ENCODE measurements around the gene HOXC4. TPM values are rescaled to one million over a fixed set of nuclear protein-coding genes. Genes with fewer than 3 reads are reported as not detected.

HOXC4 gene
- polyA plus RNA-seq, 1 donor from 2014 or later = 2.3 TPM

DNA sequence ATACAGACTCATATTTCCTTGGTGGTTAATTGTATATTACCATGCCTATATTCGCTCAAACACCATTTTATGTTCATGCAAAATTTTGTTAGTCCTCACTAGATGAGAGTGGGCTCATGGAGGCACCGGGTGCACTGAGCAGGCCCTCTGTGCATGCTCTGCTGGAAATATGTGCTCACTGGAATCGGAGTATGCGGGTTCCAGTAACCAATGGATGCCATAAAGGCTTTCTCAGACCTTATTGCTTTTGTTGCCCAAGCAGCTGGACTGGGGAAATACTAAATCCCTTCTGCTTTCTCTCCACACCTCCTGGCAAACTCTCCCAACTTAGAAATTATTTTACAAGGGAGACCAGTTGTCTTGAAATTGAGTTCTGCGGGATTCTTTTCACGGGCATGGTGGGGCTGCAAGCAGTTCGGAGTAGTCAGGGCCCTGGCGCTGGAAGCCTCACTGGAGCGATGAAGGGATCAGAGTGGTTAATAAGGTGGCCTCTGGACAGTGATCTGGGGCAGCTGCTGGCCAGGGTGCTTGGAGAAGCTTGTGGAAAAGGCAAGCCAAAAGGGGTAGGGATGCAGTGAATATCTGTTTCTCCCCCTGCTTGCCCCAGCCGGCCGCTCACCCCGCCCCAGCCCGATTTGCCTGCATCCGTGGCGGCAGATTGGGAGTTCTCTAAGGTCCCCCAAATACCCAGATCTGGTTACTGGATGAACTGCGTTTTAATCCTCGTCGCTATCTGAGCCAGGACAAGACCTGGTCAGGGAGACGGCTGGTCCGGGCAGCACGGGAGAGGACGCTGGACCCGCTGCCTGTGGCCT is 32.8 kb upstream of the HOXC4 start:
- Mint-ChIP-seq H3K4me3 (peak overlapping the region in 1 of 4 donors; percentile 75), H3K36me3 (no peaks in the 10 kb centered on the region), H3K4me1 (peaks cover 6 to 11% (median 9%) of the 10 kb centered on the region in 3 donors), H3K27me3 (peaks cover 50% of the 10 kb centered on the region), H3K27ac (peak overlapping the region in 1 of 3 donors; percentile 83), H3K9me3 (peaks cover 0 to 2% (median 0%) of the 10 kb centered on the region in 3 donors)

DNA sequence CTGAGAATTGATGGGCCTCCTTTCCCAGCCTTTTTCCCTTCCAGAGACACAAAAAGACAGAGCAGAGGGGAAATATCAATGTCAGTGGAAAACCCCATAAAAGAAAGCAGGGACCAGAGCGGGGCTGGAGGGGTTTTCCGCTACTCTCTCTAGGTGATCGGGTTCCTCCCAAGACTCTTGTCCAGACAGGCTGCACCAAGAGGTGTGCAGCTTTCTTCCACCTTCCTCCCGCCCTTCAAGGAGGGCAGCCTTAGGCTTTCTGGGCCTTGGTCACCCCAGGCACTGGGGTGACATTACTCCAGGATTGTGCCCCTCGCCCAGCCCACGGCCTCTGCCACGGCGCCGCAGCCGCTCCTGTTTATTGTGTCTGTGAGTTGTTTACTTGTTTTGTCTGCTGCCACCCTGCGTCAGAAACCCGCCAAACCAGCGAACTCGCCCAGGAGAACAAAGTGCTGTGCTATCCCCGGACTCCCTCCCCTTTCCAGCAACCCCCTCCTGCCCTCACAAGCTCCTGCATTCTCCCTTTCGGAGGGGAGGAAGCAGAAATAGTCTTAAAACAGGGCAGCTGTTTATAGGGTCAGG is 32.1 kb upstream of the HOXC4 start:
- H3K4me1 Mint-ChIP-seq = peaks cover 6 to 11% (median 9%) of the 10 kb centered on the region in 3 donors
- H3K27ac Mint-ChIP-seq = peak overlapping the region in 1 of 3 donors; percentile 83
- H3K36me3 Mint-ChIP-seq = no peaks in the 10 kb centered on the region
- peaks cover 56% of the 10 kb centered on the region for H3K27me3 Mint-ChIP-seq
- peak overlapping the region in 3 of 4 donors; percentile 63 to 75 (median 63) for H3K4me3 Mint-ChIP-seq
- H3K9me3 Mint-ChIP-seq = peaks cover 0 to 2% (median 0%) of the 10 kb centered on the region in 3 donors

DNA sequence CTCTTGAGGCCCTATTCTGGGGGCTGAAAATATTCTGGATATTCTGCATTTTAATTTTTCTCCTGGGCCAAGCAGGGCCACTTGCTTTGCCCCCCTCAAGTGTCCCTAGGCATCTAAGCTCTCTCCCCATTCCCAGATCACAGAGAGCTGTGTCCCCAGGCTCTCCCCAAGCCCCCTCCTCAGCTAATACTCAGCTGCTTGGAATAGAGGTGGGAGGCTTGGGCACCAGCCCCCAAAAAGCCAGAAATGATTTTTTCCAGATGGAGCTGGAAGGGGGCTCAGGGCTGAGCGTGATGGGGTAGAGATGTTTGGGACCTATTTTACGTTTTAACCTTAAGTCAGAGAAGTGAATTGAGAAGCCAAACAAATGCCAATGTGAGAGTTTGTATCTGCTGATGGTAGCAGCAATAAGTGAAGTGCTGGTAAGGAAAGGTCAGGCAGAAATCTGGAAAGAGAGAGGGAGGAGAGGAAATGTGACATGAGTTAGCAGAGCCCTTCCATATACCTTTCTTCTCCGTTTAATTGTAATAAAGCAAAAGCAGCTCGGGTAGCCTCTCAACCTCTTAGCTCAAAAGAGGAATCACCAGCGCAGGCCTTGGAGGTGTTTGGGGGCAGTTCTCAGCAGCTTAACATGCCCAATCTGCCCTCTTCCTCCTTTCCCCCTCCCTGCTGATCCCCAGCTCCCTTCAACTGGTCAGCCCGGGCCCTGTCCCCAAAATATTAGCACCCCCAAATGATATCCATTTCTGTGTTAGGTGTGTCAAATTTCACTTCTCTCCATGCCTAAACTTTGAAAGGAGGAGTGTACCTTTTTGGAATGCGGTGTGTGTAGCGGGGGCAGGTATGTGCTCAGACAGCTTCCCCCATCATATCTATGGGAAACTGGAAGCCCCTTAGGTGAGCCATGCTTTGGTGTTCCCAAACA is 30.4 kb upstream of the HOXC4 start:
- peaks cover 58% of the 10 kb centered on the region for H3K27me3 Mint-ChIP-seq
- H3K27ac Mint-ChIP-seq = peak overlapping the region in 1 of 3 donors; percentile 83
- no peaks in the 10 kb centered on the region for H3K9me3 Mint-ChIP-seq
- no peaks in the 10 kb centered on the region for H3K36me3 Mint-ChIP-seq
- peaks cover 5 to 12% (median 7%) of the 10 kb centered on the region in 3 donors for H3K4me1 Mint-ChIP-seq
- H3K4me3 Mint-ChIP-seq = peak overlapping the region in 1 of 4 donors; percentile 18

DNA sequence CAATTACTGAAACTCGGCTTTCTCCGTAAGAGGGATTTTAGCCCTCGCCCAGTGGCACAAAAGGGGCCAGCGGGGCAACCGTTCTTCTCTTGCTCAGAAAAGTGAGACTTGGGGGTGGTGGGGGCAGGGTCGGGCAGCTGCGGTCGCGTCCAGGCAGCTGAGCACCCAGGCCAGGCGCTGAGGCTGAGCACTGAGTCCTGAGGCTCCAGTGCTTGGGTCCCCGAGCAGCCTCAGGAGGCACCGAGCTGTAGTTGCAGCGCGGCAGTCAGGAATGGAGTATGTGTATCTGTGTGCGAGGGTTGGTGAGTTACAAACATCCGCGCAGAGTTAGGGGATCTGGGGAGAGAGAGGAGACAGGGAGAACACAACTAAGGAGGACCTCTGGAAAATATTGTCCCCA is 29.5 kb upstream of the HOXC4 start:
- H3K9me3 Mint-ChIP-seq = peaks cover 0 to 3% (median 0%) of the 10 kb centered on the region in 3 donors
- H3K36me3 Mint-ChIP-seq = no peaks in the 10 kb centered on the region
- peaks cover 63% of the 10 kb centered on the region for H3K27me3 Mint-ChIP-seq
- H3K4me1 Mint-ChIP-seq = peaks cover 10 to 14% (median 12%) of the 10 kb centered on the region in 3 donors
- peak overlapping the region in 1 of 4 donors; percentile 48 for H3K4me3 Mint-ChIP-seq
- H3K27ac Mint-ChIP-seq = no peak overlapping the region

DNA sequence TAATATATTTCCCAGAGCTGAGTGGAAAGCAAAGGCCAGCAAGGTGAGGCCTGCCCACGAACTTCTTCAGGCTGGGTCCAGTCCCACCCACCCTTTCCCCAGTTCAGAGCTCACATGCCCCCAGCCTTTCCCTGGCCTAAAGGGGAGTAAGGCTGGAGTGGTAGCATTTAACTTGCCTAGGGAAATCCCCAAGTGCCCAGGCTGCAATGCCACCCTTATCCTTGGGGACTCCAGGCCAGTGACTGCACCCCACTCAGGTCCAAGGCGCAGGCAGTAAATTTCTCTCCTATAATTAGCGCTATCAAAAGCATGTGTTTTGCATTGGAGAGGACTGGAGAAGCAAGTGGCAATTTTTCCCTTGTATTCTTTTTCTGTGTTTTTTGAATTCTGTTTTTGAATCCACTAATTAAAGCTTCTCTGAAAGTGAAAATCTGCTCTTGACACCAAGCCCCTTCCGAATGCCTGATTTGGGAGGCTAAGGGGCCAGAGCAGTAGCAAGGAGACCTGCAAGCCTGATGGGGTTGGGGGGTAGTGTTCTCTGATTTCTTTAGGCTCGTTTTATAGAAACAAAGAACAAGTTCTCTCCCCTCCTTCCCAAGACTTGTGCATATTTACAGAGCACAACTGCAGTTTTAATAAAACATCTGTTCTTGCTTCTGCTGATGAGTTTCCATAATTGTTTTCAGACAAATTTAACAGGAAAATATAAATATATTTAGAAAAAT is 28.9 kb upstream of the HOXC4 start:
- Mint-ChIP-seq H3K4me3 (no peak overlapping the region), H3K9me3 (peaks cover 0 to 5% (median 0%) of the 10 kb centered on the region in 3 donors), H3K27ac (no peak overlapping the region), H3K36me3 (no peaks in the 10 kb centered on the region), H3K4me1 (peaks cover 12 to 17% (median 13%) of the 10 kb centered on the region in 3 donors), H3K27me3 (peaks cover 64% of the 10 kb centered on the region)

DNA sequence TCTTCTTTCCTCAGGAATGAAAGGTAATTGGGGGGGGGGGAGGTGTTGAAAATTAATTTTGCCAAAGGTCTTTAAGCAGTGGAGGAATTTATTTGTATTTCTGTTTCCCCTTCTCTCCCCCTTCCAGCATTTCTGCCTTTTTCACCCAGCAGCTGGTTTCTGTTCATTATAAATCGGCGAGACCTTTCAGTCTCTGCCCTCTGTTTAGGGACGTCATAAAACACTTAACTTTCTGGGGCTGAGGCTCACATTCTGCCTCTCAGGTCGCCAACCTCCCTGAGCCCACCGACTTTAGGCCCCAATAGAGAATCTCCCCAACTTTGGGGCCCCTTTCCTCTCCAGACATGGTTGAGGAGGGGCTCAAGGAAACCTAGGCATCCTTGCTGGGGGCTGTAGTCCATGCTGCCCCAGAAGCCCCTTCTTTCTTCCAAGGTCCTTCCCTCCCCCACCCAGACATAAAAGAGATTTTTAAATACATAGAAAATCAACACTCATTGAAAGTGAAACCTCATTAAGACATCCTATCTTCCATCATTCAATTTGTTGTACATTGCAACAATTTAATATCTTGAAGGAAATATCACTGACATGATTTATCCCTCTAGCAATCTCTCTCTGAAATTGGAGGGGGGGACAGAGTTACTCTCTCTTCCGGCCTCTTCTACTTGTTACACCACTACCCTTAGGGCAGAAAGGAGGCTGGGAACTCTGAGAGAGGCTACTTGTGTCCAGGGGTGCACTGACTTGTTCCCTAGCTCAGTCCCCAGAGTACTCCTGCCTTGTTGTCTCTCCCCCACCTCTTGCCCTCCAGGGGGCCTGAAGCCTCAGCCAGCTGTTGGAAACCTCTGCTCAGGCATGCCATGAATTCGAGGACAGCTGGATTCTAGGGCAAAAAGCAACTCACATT is 27.9 kb upstream of the HOXC4 start:
- Mint-ChIP-seq H3K9me3 (peaks cover 0 to 5% (median 0%) of the 10 kb centered on the region in 3 donors), H3K36me3 (no peaks in the 10 kb centered on the region), H3K4me1 (peaks cover 12 to 20% (median 16%) of the 10 kb centered on the region in 3 donors), H3K27ac (peak overlapping the region in 2 of 3 donors; percentile 44 to 53), H3K4me3 (no peak overlapping the region), H3K27me3 (peaks cover 68% of the 10 kb centered on the region)

DNA sequence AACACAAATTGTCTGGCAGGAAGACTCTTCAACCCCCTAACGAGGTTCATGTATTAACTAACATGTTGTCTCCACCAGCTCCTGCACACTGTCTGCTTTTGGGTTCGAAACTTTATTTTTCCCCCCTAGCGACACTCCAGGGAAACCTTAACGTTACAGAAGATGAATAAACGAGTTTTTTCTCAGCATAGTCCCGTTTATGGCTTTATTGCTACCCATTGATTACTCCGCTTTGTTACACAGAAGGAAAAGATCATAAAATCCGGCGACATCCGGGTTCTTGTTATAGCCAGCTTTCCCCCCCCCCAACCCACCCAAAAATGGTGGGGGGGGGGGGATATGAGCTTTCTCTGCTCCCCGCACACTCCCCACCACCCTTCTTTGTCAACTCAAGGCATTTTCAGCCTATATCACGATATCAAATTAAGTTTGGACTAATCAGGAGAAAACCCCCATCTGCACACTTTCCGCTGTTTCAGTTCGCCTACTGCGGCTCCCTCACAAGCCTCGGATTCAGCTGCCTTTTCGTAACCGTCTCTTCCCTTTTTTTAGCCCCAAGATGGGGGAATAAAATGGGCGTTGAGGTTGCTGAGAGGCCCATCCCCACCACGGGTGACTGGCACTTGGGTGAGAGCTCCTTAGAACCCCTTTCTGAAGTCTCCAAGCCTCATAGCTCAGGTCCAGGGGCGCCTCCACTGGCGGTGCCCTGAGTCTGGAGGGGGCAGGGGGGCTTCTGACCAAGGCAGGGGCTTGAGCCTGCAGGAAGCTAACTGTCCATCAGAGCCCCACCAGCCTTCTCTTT is 26.8 kb upstream of the HOXC4 start:
- Mint-ChIP-seq H3K4me3 (peak overlapping the region in 2 of 4 donors; percentile 24 to 71), H3K27me3 (peaks cover 66% of the 10 kb centered on the region), H3K4me1 (peaks cover 7 to 16% (median 12%) of the 10 kb centered on the region in 3 donors), H3K36me3 (no peaks in the 10 kb centered on the region), H3K9me3 (peaks cover 0 to 5% (median 0%) of the 10 kb centered on the region in 3 donors), H3K27ac (peak overlapping the region in 2 of 3 donors; percentile 74 to 87)

DNA sequence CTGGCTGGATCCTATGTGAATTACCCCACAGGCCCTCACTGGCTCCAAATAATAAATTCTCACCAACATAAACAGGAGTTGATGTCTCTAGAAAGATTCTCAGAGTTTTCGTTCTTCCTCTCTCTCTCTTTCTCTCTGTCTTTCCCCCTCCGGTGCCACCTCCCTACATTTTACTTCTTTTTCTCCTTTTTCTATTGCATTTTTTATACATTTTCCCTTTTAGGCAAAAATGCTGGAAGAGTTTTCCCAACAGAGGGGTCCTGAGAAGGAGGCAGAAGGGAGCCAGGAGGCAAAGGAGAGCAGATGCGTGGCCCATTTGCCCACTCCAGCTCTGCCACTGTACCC is 26.2 kb upstream of the HOXC4 start:
- Mint-ChIP-seq H3K27ac (peak overlapping the region in 2 of 3 donors; percentile 74 to 87), H3K36me3 (no peaks in the 10 kb centered on the region), H3K4me3 (peak overlapping the region in 2 of 4 donors; percentile 24 to 38), H3K9me3 (peaks cover 0 to 5% (median 0%) of the 10 kb centered on the region in 3 donors), H3K27me3 (peaks cover 67% of the 10 kb centered on the region), H3K4me1 (peaks cover 9 to 16% (median 12%) of the 10 kb centered on the region in 3 donors)

DNA sequence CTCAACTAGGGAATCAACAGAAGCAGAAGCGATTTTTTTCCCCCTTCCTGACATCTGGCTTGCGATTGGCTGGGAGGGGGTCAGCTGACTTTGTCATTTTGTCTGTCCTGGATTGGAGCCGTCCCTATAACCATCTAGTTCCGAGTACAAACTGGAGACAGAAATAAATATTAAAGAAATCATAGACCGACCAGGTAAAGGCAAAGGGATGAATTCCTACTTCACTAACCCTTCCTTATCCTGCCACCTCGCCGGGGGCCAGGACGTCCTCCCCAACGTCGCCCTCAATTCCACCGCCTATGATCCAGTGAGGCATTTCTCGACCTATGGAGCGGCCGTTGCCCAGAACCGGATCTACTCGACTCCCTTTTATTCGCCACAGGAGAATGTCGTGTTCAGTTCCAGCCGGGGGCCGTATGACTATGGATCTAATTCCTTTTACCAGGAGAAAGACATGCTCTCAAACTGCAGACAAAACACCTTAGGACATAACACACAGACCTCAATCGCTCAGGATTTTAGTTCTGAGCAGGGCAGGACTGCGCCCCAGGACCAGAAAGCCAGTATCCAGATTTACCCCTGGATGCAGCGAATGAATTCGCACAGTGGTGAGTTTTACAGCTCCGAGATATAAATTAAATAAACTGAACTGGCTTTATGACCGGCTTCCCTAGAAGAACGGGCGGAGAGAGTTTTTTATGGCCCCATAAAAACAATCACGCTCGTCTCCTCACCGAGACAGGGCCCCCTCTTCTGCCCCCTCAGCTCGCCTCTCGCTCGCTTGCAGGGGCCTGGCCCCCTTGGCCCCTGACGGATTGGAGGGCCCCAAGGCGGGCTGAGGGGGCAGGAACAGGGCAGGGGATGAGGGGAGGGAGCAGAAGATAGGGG is 25.1 kb upstream of the HOXC4 start, which contains the start of gene HOXC6:
Gene HOXC6 (plus strand): TSS at position 127 of the 888 bp plus-strand sequence. CDS start 82 bp downstream, at position 209.
- H3K27me3 Mint-ChIP-seq = peaks cover 64% of the 10 kb centered on the region
- peaks cover 15 to 17% (median 17%) of the 10 kb centered on the region in 3 donors for H3K4me1 Mint-ChIP-seq
- H3K27ac Mint-ChIP-seq = peak within 1 kb of the TSS in 2 of 3 donors; percentile 86 to 93
- peak within 1 kb of the TSS; percentile 38 to 80 (median 60) for H3K4me3 Mint-ChIP-seq
- H3K36me3 Mint-ChIP-seq = no peaks in the 10 kb centered on the region
- peaks cover 0 to 7% (median 0%) of the 10 kb centered on the region in 3 donors for H3K9me3 Mint-ChIP-seq

DNA sequence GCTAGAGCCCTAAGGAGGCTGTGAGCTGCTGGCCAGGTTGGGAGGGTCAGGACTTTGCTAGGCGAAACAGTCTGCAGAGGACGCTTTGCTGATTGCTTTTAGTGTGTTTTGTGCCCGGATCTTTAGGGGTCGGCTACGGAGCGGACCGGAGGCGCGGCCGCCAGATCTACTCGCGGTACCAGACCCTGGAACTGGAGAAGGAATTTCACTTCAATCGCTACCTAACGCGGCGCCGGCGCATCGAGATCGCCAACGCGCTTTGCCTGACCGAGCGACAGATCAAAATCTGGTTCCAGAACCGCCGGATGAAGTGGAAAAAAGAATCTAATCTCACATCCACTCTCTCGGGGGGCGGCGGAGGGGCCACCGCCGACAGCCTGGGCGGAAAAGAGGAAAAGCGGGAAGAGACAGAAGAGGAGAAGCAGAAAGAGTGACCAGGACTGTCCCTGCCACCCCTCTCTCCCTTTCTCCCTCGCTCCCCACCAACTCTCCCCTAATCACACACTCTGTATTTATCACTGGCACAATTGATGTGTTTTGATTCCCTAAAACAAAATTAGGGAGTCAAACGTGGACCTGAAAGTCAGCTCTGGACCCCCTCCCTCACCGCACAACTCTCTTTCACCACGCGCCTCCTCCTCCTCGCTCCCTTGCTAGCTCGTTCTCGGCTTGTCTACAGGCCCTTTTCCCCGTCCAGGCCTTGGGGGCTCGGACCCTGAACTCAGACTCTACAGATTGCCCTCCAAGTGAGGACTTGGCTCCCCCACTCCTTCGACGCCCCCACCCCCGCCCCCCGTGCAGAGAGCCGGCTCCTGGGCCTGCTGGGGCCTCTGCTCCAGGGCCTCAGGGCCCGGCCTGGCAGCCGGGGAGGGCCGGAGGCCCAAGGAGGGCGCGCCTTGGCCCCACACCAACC is 23.9 kb upstream of the HOXC4 start:
- no peaks in the 10 kb centered on the region for H3K36me3 Mint-ChIP-seq
- peaks cover 0 to 7% (median 0%) of the 10 kb centered on the region in 3 donors for H3K9me3 Mint-ChIP-seq
- H3K27me3 Mint-ChIP-seq = peaks cover 62% of the 10 kb centered on the region
- H3K4me1 Mint-ChIP-seq = peaks cover 15 to 21% (median 18%) of the 10 kb centered on the region in 3 donors
- peak overlapping the region in 2 of 4 donors; percentile 55 to 80 for H3K4me3 Mint-ChIP-seq
- H3K27ac Mint-ChIP-seq = peak overlapping the region in 2 of 3 donors; percentile 71 to 93

DNA sequence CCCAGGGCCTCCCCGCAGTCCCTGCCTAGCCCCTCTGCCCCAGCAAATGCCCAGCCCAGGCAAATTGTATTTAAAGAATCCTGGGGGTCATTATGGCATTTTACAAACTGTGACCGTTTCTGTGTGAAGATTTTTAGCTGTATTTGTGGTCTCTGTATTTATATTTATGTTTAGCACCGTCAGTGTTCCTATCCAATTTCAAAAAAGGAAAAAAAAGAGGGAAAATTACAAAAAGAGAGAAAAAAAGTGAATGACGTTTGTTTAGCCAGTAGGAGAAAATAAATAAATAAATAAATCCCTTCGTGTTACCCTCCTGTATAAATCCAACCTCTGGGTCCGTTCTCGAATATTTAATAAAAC is 23.2 kb upstream of the HOXC4 start:
- no peaks in the 10 kb centered on the region for H3K36me3 Mint-ChIP-seq
- peaks cover 15 to 22% (median 21%) of the 10 kb centered on the region in 3 donors for H3K4me1 Mint-ChIP-seq
- peak overlapping the region in 2 of 3 donors; percentile 55 to 93 for H3K27ac Mint-ChIP-seq
- H3K9me3 Mint-ChIP-seq = peaks cover 0 to 7% (median 0%) of the 10 kb centered on the region in 3 donors
- no peak overlapping the region for H3K4me3 Mint-ChIP-seq
- H3K27me3 Mint-ChIP-seq = peaks cover 66% of the 10 kb centered on the region
